Tibial nerve (tissue), 4 donors: ENCODE measurements around the gene DCLK2.

Experiments
- EP300 ChIP-seq, 2 donors: sonication (generic); formaldehyde crosslinking; IDR thresholded peaks; one replicate each; pipeline ENCODE4 v1.6.1; 2017; ENCODE audit warnings: antibody characterized with exemption in 2 of 2, mild to moderate bottlenecking in 1 of 2
- TF ChIP-seq, protein P1 (sequence below), 5 experiments: fragments of 200-600 bp in 3 of 5; fragments of 450-650 bp in 2 of 5; sonication (generic) in 3 of 5; IDR thresholded peaks; one replicate each; pipeline ENCODE4 v1.5.1; 2016 to 2019; ENCODE audit warnings: antibody characterized with exemption in 5 of 5, mild to moderate bottlenecking in 3 of 5, moderate library complexity in 2 of 5

DNA sequence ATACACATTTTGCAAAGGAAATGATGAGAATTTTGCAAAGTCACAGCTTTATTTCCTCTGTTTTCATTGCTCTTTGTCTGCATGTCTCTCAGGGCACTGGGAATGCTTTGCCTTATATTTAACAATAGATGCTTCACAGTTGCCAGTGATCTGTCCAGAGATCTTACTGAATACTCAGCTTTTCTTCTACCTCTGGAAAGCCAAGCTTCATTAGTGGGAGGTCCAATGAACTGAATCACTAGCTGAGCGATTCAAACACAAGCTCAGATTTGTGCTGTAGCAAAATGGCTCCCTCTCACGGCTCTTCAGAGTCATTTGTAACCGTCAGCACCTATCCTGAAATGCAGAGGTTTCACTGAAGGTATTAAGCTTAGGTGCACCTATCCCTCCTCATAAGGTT lies 138.9 kb downstream of the DCLK2 start:
- TF ChIP-seq EP300 (IDR thresholded peaks at IDR 0.05) = no peak
- TF ChIP-seq, protein P1, sequence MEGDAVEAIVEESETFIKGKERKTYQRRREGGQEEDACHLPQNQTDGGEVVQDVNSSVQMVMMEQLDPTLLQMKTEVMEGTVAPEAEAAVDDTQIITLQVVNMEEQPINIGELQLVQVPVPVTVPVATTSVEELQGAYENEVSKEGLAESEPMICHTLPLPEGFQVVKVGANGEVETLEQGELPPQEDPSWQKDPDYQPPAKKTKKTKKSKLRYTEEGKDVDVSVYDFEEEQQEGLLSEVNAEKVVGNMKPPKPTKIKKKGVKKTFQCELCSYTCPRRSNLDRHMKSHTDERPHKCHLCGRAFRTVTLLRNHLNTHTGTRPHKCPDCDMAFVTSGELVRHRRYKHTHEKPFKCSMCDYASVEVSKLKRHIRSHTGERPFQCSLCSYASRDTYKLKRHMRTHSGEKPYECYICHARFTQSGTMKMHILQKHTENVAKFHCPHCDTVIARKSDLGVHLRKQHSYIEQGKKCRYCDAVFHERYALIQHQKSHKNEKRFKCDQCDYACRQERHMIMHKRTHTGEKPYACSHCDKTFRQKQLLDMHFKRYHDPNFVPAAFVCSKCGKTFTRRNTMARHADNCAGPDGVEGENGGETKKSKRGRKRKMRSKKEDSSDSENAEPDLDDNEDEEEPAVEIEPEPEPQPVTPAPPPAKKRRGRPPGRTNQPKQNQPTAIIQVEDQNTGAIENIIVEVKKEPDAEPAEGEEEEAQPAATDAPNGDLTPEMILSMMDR (IDR thresholded peaks at IDR 0.05) = peak in 4 of 5 experiments; percentile 25 to 43 (median 36)
